ENCODE data around the gene FUT1. TPM values are rescaled to one million over a fixed set of nuclear protein-coding genes. Genes with fewer than 3 reads are reported as not detected.

FUT1 gene
- total and polyA plus RNA-seq, 10 of the 15 experiments (the other 5 are each of a cell fraction or from before 2014, with no cell fraction given): 0.01 TPM; not detected in 9

- no peak for TF ChIP-seq CUX1 (IDR thresholded peaks at IDR 0.05; ENCODE audit: insufficient replicate concordance, low read depth, low read length)
- TF ChIP-seq POLR2AphosphoS5 (IDR thresholded peaks at IDR 0.05; ENCODE audit: low read length): no peak
- peak; percentile 50; the same call in 1 of the 2 replicates for TF ChIP-seq PML (IDR thresholded peaks at IDR 0.05; ENCODE audit: low read length)
- TF ChIP-seq BMI1 (IDR thresholded peaks at IDR 0.05; ENCODE audit: borderline replicate concordance): no peak
- no peak for TF ChIP-seq BRCA1 (IDR thresholded peaks at IDR 0.05; ENCODE audit: low read depth, low read length)
- TF ChIP-seq RELA (IDR thresholded peaks at IDR 0.05; ENCODE audit: borderline replicate concordance, partially characterized antibody): peak; percentile 79
- TF ChIP-seq MTA2 (IDR thresholded peaks at IDR 0.05; ENCODE audit: low read depth): no peak
- peak; percentile 74; the same call in 1 of the 2 replicates for TF ChIP-seq ZBTB40 (IDR thresholded peaks at IDR 0.05; ENCODE audit: borderline replicate concordance)
- TF ChIP-seq IRF3 (IDR thresholded peaks at IDR 0.05): 0 out of 2 replicates have a peak, but pooled peaks have one; percentile 35
- no peak for TF ChIP-seq ZZZ3 (IDR thresholded peaks at IDR 0.05; ENCODE audit: control insufficient read depth, insufficient read length, low read depth)
- no peak for TF ChIP-seq JUND (IDR thresholded peaks at IDR 0.05; ENCODE audit: low read depth, low read length)
- TF ChIP-seq MAX (IDR thresholded peaks at IDR 0.05; ENCODE audit: low read depth, low read length): no peak
- TF ChIP-seq PAX5 (IDR thresholded peaks at IDR 0.05; ENCODE audit: borderline replicate concordance, low read depth, low read length): peak; percentile 39; the same call in 1 of the 2 replicates
- no peak for TF ChIP-seq TCF3 (IDR thresholded peaks at IDR 0.05; ENCODE audit: borderline replicate concordance, insufficient read depth, low read depth, low read length)
- peak; percentile 66; the same call in 1 of the 2 replicates for TF ChIP-seq TBL1XR1 (IDR thresholded peaks at IDR 0.05; ENCODE audit: low read depth, low read length)
- no peak for TF ChIP-seq ATF2 (IDR thresholded peaks at IDR 0.05; ENCODE audit: low read length)
- TF ChIP-seq MXI1 (IDR thresholded peaks at IDR 0.05; ENCODE audit: low read depth, low read length): peak; percentile 38
- no peak for TF ChIP-seq CBX5 (IDR thresholded peaks at IDR 0.05; ENCODE audit: low read depth)
Observed at GRCh38 chr19:48795055-48795684, 42.7 kb upstream of the FUT1 start (continued).

Measured in GM12878 (cell line).